ENCODE results near the gene PDE7B. TPM values are rescaled to one million over a fixed set of nuclear protein-coding genes. Genes with fewer than 3 reads are reported as not detected.

The PDE7B gene
- total and polyA plus RNA-seq, 4 donors, result 0.75 to 5.2 (median 1.3) TPM

- no peak overlapping the region for H3K4me3 ChIP-seq (ENCODE audit: low read depth in 1 of 3, low read length in 3 of 3)
- H3K27ac ChIP-seq (ENCODE audit: low read depth in 1 of 2, low read length in 2 of 2), result no peak overlapping the region
- H3K9me3 ChIP-seq (ENCODE audit: control insufficient read depth in 4 of 4, low read length in 3 of 4), result no peaks in the 10 kb centered on the region
- DNase-seq (ENCODE audit: low spot score), result no peak
- no peak overlapping the region for H3K9ac ChIP-seq (ENCODE audit: low read depth in 1 of 2, low read length in 2 of 2)
- TF ChIP-seq SP1 (IDR thresholded peaks at IDR 0.05) (no peak), JUND (IDR thresholded peaks at IDR 0.05) (no peak), FOXA2 (IDR thresholded peaks at IDR 0.05) (no peak), MAX (IDR thresholded peaks at IDR 0.05) (no peak), REST (IDR thresholded peaks at IDR 0.05) (no peak), HNF4A (conservative IDR thresholded peaks at IDR 0.05) (no peak)
- TF ChIP-seq, protein P1, sequence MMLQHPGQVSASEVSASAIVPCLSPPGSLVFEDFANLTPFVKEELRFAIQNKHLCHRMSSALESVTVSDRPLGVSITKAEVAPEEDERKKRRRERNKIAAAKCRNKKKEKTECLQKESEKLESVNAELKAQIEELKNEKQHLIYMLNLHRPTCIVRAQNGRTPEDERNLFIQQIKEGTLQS (IDR thresholded peaks at IDR 0.05), result no peak
- TF ChIP-seq, protein P2, sequence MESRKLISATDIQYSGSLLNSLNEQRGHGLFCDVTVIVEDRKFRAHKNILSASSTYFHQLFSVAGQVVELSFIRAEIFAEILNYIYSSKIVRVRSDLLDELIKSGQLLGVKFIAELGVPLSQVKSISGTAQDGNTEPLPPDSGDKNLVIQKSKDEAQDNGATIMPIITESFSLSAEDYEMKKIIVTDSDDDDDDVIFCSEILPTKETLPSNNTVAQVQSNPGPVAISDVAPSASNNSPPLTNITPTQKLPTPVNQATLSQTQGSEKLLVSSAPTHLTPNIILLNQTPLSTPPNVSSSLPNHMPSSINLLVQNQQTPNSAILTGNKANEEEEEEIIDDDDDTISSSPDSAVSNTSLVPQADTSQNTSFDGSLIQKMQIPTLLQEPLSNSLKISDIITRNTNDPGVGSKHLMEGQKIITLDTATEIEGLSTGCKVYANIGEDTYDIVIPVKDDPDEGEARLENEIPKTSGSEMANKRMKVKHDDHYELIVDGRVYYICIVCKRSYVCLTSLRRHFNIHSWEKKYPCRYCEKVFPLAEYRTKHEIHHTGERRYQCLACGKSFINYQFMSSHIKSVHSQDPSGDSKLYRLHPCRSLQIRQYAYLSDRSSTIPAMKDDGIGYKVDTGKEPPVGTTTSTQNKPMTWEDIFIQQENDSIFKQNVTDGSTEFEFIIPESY (IDR thresholded peaks at IDR 0.05), result no peak
- no peaks in the 10 kb centered on the region for H3K36me3 ChIP-seq (ENCODE audit: control insufficient read depth in 4 of 4, insufficient read depth in 3 of 4, low read depth in 1 of 4, low read length in 3 of 4)
- WGBS, result 79% methylated on average over 1 of the region's 1 CpG
- no peaks in the 10 kb centered on the region for H3K4me1 ChIP-seq (ENCODE audit: control insufficient read depth in 4 of 4, insufficient read depth in 4 of 4, low read length in 3 of 4)
- H3K27me3 ChIP-seq (ENCODE audit: control insufficient read depth in 4 of 4, insufficient read depth in 4 of 4, low read length in 3 of 4), result no peaks in the 10 kb centered on the region
Measured at GRCh38 chr6:136007345-136007744, 155.8 kb downstream of the PDE7B start.

- H3K27me3 ChIP-seq (ENCODE audit: control insufficient read depth in 4 of 4, insufficient read depth in 4 of 4, low read length in 3 of 4), result no peaks in the 10 kb centered on the region
- WGBS, result 92% methylated on average over 2 of the region's 2 CpGs
- H3K4me3 ChIP-seq (ENCODE audit: low read depth in 1 of 3, low read length in 3 of 3), result no peak overlapping the region
- H3K4me1 ChIP-seq (ENCODE audit: control insufficient read depth in 4 of 4, insufficient read depth in 4 of 4, low read length in 3 of 4), result no peaks in the 10 kb centered on the region
- H3K27ac ChIP-seq (ENCODE audit: low read depth in 1 of 2, low read length in 2 of 2), result no peak overlapping the region
- H3K9me3 ChIP-seq (ENCODE audit: control insufficient read depth in 4 of 4, low read length in 3 of 4), result no peaks in the 10 kb centered on the region
- no peak overlapping the region for H3K9ac ChIP-seq (ENCODE audit: low read depth in 1 of 2, low read length in 2 of 2)
- no peaks in the 10 kb centered on the region for H3K36me3 ChIP-seq (ENCODE audit: control insufficient read depth in 4 of 4, insufficient read depth in 3 of 4, low read depth in 1 of 4, low read length in 3 of 4)
- no peak for DNase-seq (ENCODE audit: low spot score)
- no peak for TF ChIP-seq YY1 (IDR thresholded peaks at IDR 0.05)
- TF ChIP-seq, protein P3, sequence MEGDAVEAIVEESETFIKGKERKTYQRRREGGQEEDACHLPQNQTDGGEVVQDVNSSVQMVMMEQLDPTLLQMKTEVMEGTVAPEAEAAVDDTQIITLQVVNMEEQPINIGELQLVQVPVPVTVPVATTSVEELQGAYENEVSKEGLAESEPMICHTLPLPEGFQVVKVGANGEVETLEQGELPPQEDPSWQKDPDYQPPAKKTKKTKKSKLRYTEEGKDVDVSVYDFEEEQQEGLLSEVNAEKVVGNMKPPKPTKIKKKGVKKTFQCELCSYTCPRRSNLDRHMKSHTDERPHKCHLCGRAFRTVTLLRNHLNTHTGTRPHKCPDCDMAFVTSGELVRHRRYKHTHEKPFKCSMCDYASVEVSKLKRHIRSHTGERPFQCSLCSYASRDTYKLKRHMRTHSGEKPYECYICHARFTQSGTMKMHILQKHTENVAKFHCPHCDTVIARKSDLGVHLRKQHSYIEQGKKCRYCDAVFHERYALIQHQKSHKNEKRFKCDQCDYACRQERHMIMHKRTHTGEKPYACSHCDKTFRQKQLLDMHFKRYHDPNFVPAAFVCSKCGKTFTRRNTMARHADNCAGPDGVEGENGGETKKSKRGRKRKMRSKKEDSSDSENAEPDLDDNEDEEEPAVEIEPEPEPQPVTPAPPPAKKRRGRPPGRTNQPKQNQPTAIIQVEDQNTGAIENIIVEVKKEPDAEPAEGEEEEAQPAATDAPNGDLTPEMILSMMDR (IDR thresholded peaks at IDR 0.05; ENCODE audit: low read depth, low read length, missing input control), result no peak
- no peak for TF ChIP-seq SP1 (IDR thresholded peaks at IDR 0.05)
- TF ChIP-seq, protein P2 (IDR thresholded peaks at IDR 0.05), result no peak
- no peak for TF ChIP-seq NR2F2 (IDR thresholded peaks at IDR 0.05)
- no peak for TF ChIP-seq TAF1 (conservative IDR thresholded peaks at IDR 0.05)
- TF ChIP-seq FOXA2 (IDR thresholded peaks at IDR 0.05), result no peak
- TF ChIP-seq GABPA (IDR thresholded peaks at IDR 0.05 in 1 of 2, conservative IDR thresholded peaks at IDR 0.05 in 1 of 2), result no peak
- TF ChIP-seq, protein P1 (IDR thresholded peaks at IDR 0.05), result no peak
- no peak for TF ChIP-seq EGR1 (IDR thresholded peaks at IDR 0.05; ENCODE audit: low read depth in 2 of 2)
- TF ChIP-seq RAD21 (IDR thresholded peaks at IDR 0.05), result no peak
- TF ChIP-seq MAX (IDR thresholded peaks at IDR 0.05), result no peak
- TF ChIP-seq RXRA (IDR thresholded peaks at IDR 0.05), result no peak
- no peak for TF ChIP-seq HNF4G (IDR thresholded peaks at IDR 0.05)
- no peak for TF ChIP-seq REST (IDR thresholded peaks at IDR 0.05)
- no peak for TF ChIP-seq FOXA1 (IDR thresholded peaks at IDR 0.05)
- TF ChIP-seq JUND (IDR thresholded peaks at IDR 0.05), result no peak
- TF ChIP-seq HNF4A (conservative IDR thresholded peaks at IDR 0.05), result no peak
Measured at GRCh38 chr6:136011475-136011874, 160.0 kb downstream of the PDE7B start.
